GM18907 (cell line): ENCODE data around the gene SUCLG2.
A peak's percentile ranks its signal among the peaks of the same experiment; 100 is the strongest.

Experiments used
- ATAC-seq: cut with Tn5 transposase; IDR thresholded peaks from one replicate; pipeline ENCODE4 v1.9.1; 2021; ENCODE audit warnings: mild to moderate bottlenecking, moderate library complexity; ENCODE audit not compliant: unreplicated experiment

The SUCLG2 gene

DNA sequence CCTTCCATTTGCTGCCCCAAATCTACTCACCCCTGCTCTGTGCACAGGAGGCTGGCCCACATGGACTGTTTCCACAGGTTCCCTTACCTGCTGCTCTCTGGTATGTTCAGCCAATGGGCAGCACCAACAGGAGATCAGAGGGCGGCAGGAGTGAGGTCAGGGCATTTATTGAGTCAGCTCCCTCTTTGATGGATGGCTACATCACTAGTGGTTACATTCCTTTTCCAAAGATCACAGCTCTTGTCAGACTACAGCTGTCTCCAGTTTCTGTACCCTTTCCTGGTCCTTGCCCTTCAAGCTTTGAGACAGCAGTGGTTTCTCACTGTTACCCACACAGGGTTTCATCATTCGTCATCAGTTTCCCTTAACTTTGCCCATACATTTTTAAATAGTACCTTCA, 325.1 kb downstream of the SUCLG2 start:
- peak; percentile 88 for ATAC-seq

DNA sequence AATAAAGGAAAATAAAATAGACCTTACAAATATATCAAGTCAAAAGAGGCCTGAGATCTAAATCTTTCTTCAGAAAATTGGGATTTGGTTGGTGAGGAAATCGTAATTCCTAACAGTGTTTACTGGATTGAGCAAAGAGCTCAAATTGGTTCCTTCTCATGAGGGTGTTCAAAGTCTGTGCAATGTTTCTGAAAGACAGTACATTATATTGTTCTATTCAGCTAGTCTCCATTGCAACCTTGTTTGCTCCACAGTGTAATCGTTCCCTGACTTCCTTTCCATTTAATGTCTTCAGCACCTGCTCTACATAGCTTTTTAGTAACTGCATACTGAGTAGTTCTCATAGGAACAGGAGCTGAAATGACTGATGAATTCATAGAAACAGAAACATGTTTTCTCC, 326.8 kb downstream of the SUCLG2 start:
- ATAC-seq: no peak

DNA sequence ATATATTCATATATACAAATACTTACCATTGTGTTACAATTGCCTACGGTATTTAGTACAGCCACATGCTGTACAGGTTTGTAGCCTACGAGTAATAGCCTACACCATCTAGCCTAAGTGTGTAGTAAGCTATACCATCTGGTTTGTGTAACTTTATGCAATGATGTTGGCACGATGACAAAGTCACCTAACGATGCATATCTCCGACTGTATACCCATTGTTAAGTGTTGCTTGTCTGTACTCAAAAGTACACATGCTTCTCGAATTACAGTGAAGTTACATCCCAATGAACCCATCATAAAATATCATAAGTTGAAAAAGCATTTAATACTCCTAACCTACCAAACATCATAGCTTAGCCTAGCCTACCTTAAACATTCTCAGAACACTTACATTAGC, 329.2 kb downstream of the SUCLG2 start:
- ATAC-seq: no peak
